ENCODE results near the gene DDX10. TPM values are rescaled to one million over a fixed set of nuclear protein-coding genes. Genes with fewer than 3 reads are reported as not detected.

DDX10 gene
- total RNA-seq, 1 experiment from 2014 or later, result 38.7 TPM

- no peaks in the 10 kb centered on the region for H3K36me3 ChIP-seq (replicated peaks; ENCODE audit: control insufficient read depth, insufficient read depth, low read length)
- H3K4me3 ChIP-seq (ENCODE audit: insufficient read depth, low read depth, low read length), result no peak overlapping the region
- no peaks in the 10 kb centered on the region for H3K27me3 ChIP-seq (ENCODE audit: control insufficient read depth, insufficient read depth, low read length)
- DNase-seq, result no peak
Observed at GRCh38 chr11:108958368-108959104, 293.7 kb downstream of the DDX10 start.

- no peak for DNase-seq
- H3K4me3 ChIP-seq (ENCODE audit: insufficient read depth, low read depth, low read length), result no peak overlapping the region
- no peaks in the 10 kb centered on the region for H3K27me3 ChIP-seq (ENCODE audit: control insufficient read depth, insufficient read depth, low read length)
- no peaks in the 10 kb centered on the region for H3K36me3 ChIP-seq (replicated peaks; ENCODE audit: control insufficient read depth, insufficient read depth, low read length)
Observed at GRCh38 chr11:108959105-108959761, 294.4 kb downstream of the DDX10 start.

- Histone ChIP-seq H3K36me3 (replicated peaks; ENCODE audit: control insufficient read depth, insufficient read depth, low read length) (no peaks in the 10 kb centered on the region), H3K27me3 (ENCODE audit: control insufficient read depth, insufficient read depth, low read length) (no peaks in the 10 kb centered on the region), H3K4me3 (ENCODE audit: insufficient read depth, low read depth, low read length) (no peak overlapping the region)
- DNase-seq, result no peak
Observed at GRCh38 chr11:108959874-108960273, 295.0 kb downstream of the DDX10 start.

GRCh38 chr11:108960501-108960900 is 295.6 kb downstream of the DDX10 start:
- peak; percentile 19 for DNase-seq
- no peaks in the 10 kb centered on the region for H3K36me3 ChIP-seq (replicated peaks; ENCODE audit: control insufficient read depth, insufficient read depth, low read length)
- no peaks in the 10 kb centered on the region for H3K27me3 ChIP-seq (ENCODE audit: control insufficient read depth, insufficient read depth, low read length)
- no peak overlapping the region for H3K4me3 ChIP-seq (ENCODE audit: insufficient read depth, low read depth, low read length)

GRCh38 chr11:108961095-108961494 is 296.2 kb downstream of the DDX10 start:
- no peak for DNase-seq
- H3K4me3 ChIP-seq (ENCODE audit: insufficient read depth, low read depth, low read length), result no peak overlapping the region
- H3K36me3 ChIP-seq (replicated peaks; ENCODE audit: control insufficient read depth, insufficient read depth, low read length), result no peaks in the 10 kb centered on the region
- no peaks in the 10 kb centered on the region for H3K27me3 ChIP-seq (ENCODE audit: control insufficient read depth, insufficient read depth, low read length)

GRCh38 chr11:108963118-108963517 is 298.2 kb downstream of the DDX10 start:
- Histone ChIP-seq H3K36me3 (replicated peaks; ENCODE audit: control insufficient read depth, insufficient read depth, low read length) (no peaks in the 10 kb centered on the region), H3K4me3 (ENCODE audit: insufficient read depth, low read depth, low read length) (no peak overlapping the region)
- DNase-seq, result no peak

GRCh38 chr11:108965306-108966001 is 300.6 kb downstream of the DDX10 start:
- no peak overlapping the region for H3K4me3 ChIP-seq (ENCODE audit: insufficient read depth, low read depth, low read length)
- DNase-seq, result no peak
- no peaks in the 10 kb centered on the region for H3K36me3 ChIP-seq (replicated peaks; ENCODE audit: control insufficient read depth, insufficient read depth, low read length)
- H3K27me3 ChIP-seq (ENCODE audit: control insufficient read depth, insufficient read depth, low read length), result no peaks in the 10 kb centered on the region

More at GRCh38 chr11:108963118-108963517, 298.2 kb downstream of the DDX10 start:
- no peaks in the 10 kb centered on the region for H3K27me3 ChIP-seq (ENCODE audit: control insufficient read depth, insufficient read depth, low read length)

GRCh38 chr11:108966206-108966605 is 301.3 kb downstream of the DDX10 start:
- Histone ChIP-seq H3K36me3 (replicated peaks; ENCODE audit: control insufficient read depth, insufficient read depth, low read length) (no peaks in the 10 kb centered on the region), H3K27me3 (ENCODE audit: control insufficient read depth, insufficient read depth, low read length) (no peaks in the 10 kb centered on the region), H3K4me3 (ENCODE audit: insufficient read depth, low read depth, low read length) (no peak overlapping the region)
- DNase-seq, result no peak

GRCh38 chr11:108966978-108967377 is 302.1 kb downstream of the DDX10 start:
- Histone ChIP-seq H3K36me3 (replicated peaks; ENCODE audit: control insufficient read depth, insufficient read depth, low read length) (no peaks in the 10 kb centered on the region), H3K4me3 (ENCODE audit: insufficient read depth, low read depth, low read length) (no peak overlapping the region), H3K27me3 (ENCODE audit: control insufficient read depth, insufficient read depth, low read length) (no peaks in the 10 kb centered on the region)
- DNase-seq, result no peak

GRCh38 chr11:108967571-108967970 is 302.7 kb downstream of the DDX10 start:
- H3K36me3 ChIP-seq (replicated peaks; ENCODE audit: control insufficient read depth, insufficient read depth, low read length), result no peaks in the 10 kb centered on the region
- no peak overlapping the region for H3K4me3 ChIP-seq (ENCODE audit: insufficient read depth, low read depth, low read length)
- DNase-seq, result no peak
- H3K27me3 ChIP-seq (ENCODE audit: control insufficient read depth, insufficient read depth, low read length), result no peaks in the 10 kb centered on the region

- H3K36me3 ChIP-seq (replicated peaks; ENCODE audit: control insufficient read depth, insufficient read depth, low read length), result no peaks in the 10 kb centered on the region
- H3K4me3 ChIP-seq (ENCODE audit: insufficient read depth, low read depth, low read length), result no peak overlapping the region
- no peak for DNase-seq
Observed at GRCh38 chr11:108970221-108970991, 305.5 kb downstream of the DDX10 start.

GRCh38 chr11:108973402-108974162 is 308.7 kb downstream of the DDX10 start:
- DNase-seq, result no peak
- Histone ChIP-seq H3K36me3 (replicated peaks; ENCODE audit: control insufficient read depth, insufficient read depth, low read length) (no peaks in the 10 kb centered on the region), H3K27me3 (ENCODE audit: control insufficient read depth, insufficient read depth, low read length) (no peaks in the 10 kb centered on the region), H3K4me3 (ENCODE audit: insufficient read depth, low read depth, low read length) (no peak overlapping the region)

More at GRCh38 chr11:108970221-108970991, 305.5 kb downstream of the DDX10 start:
- H3K27me3 ChIP-seq (ENCODE audit: control insufficient read depth, insufficient read depth, low read length), result no peaks in the 10 kb centered on the region

- no peaks in the 10 kb centered on the region for H3K27me3 ChIP-seq (ENCODE audit: control insufficient read depth, insufficient read depth, low read length)
- H3K4me3 ChIP-seq (ENCODE audit: insufficient read depth, low read depth, low read length), result no peak overlapping the region
- DNase-seq, result no peak
- no peaks in the 10 kb centered on the region for H3K36me3 ChIP-seq (replicated peaks; ENCODE audit: control insufficient read depth, insufficient read depth, low read length)
Observed at GRCh38 chr11:108975026-108975425, 310.2 kb downstream of the DDX10 start.

GRCh38 chr11:108975641-108976071 is 310.8 kb downstream of the DDX10 start:
- DNase-seq, result no peak
- H3K27me3 ChIP-seq (ENCODE audit: control insufficient read depth, insufficient read depth, low read length), result no peaks in the 10 kb centered on the region
- H3K4me3 ChIP-seq (ENCODE audit: insufficient read depth, low read depth, low read length), result no peak overlapping the region

More at GRCh38 chr11:108975641-108976071, 310.8 kb downstream of the DDX10 start:
- no peaks in the 10 kb centered on the region for H3K36me3 ChIP-seq (replicated peaks; ENCODE audit: control insufficient read depth, insufficient read depth, low read length)
